ENCODE data around the gene SLC35G2.

- TF ChIP-seq YY1 (IDR thresholded peaks at IDR 0.05; ENCODE audit: low read depth) (no peak), RAD21 (IDR thresholded peaks at IDR 0.05; ENCODE audit: low read depth) (no peak), CREB1 (IDR thresholded peaks at IDR 0.05; ENCODE audit: low read depth) (no peak), MAX (IDR thresholded peaks at IDR 0.05) (no peak), REST (IDR thresholded peaks at IDR 0.05; ENCODE audit: low read depth) (no peak), TAF1 (IDR thresholded peaks at IDR 0.05; ENCODE audit: low read depth) (no peak)
These were observed 35.2 kb upstream of the SLC35G2 start for GRCh38 chr3:136783708-136784191.

Measured in Ishikawa (cell line).